ENCODE data around the gene UGGT2. TPM values are rescaled to one million over a fixed set of nuclear protein-coding genes. Genes with fewer than 3 reads are reported as not detected.
A peak's percentile ranks its signal among the peaks of the same experiment; 100 is the strongest.

Gene UGGT2
- total RNA-seq, 3 donors from 2014 or later (not counting 1 experiment from before 2014, with no cell fraction given): 0.63 to 1.4 (median 1.3) TPM

DNA sequence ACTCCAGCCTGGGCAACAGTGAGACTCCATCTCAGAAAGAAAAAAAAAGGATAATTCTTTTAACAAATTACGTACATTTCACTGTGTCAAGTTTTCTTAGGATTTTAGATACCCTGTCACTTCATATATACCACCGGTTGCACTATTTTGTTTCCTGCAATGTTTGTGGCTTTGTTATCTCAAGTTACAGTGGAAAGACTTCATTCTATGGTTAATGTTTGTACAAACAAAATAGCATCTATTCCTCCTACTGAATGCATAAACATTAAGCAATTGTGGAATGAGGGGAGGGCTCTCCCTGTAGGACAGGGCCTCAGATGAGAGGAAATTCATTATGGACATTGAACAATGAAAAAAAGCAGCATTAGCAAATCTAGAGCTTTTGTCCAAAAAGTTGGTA, 256.2 kb downstream of the UGGT2 start:
- Histone ChIP-seq H3K27ac (ENCODE audit: low read length) (no peak overlapping the region), H3K4me1 (ENCODE audit: control insufficient read depth, insufficient read depth, low read length) (no peaks in the 10 kb centered on the region), H3K27me3 (ENCODE audit: control insufficient read depth, insufficient read depth, low read length) (no peaks in the 10 kb centered on the region), H3K9me3 (ENCODE audit: control insufficient read depth, insufficient read depth, low read length) (no peaks in the 10 kb centered on the region), H3K4me3 (ENCODE audit: low read length) (no peak overlapping the region), H3K36me3 (ENCODE audit: control insufficient read depth, insufficient read depth, low read length) (peaks cover 17% of the 10 kb centered on the region)
- intact Hi-C loops (cut with micrococcal nuclease): loop anchor here (10.0 kb wide), 1 partner anchor 122 kb away; the partner anchor contains the start of gene DNAJC3
- Mint-ChIP-seq H3K36me3 (no peaks in the 10 kb centered on the region), H3K9me3 (no peaks in the 10 kb centered on the region), H3K4me3 (no peak overlapping the region), H3K27me3 (ENCODE audit: low read depth in 2 of 2) (no peaks in the 10 kb centered on the region), H3K27ac (no peak overlapping the region), H3K4me1 (peaks cover 0 to 4% of the 10 kb centered on the region in 2 donors)
- ATAC-seq: no peak
- no peak for TF ChIP-seq CTCF (IDR thresholded peaks at IDR 0.05)
- no peak for DNase-seq
- no CpG with 5 or more reads among the region's 2 CpGs for WGBS (ENCODE audit: insufficient coverage)

- TF ChIP-seq CTCF (IDR thresholded peaks at IDR 0.05): no peak
- H3K4me3 ChIP-seq (ENCODE audit: low read length): no peak overlapping the region
- H3K4me3 Mint-ChIP-seq: no peak overlapping the region
- H3K27ac ChIP-seq (ENCODE audit: low read length): no peak overlapping the region
- no peaks in the 10 kb centered on the region for H3K4me1 ChIP-seq (ENCODE audit: control insufficient read depth, insufficient read depth, low read length)
- no peaks in the 10 kb centered on the region for H3K9me3 Mint-ChIP-seq
- H3K27me3 Mint-ChIP-seq (ENCODE audit: low read depth in 2 of 2): no peaks in the 10 kb centered on the region
- no peak for ATAC-seq
- no peaks in the 10 kb centered on the region for H3K9me3 ChIP-seq (ENCODE audit: control insufficient read depth, insufficient read depth, low read length)
- peaks cover 15% of the 10 kb centered on the region for H3K36me3 Mint-ChIP-seq
- H3K4me1 Mint-ChIP-seq: peaks cover 15 to 19% of the 10 kb centered on the region in 2 donors
- no peaks in the 10 kb centered on the region for H3K27me3 ChIP-seq (ENCODE audit: control insufficient read depth, insufficient read depth, low read length)
- peak overlapping the region in 1 of 2 donors; percentile 30 for H3K27ac Mint-ChIP-seq
- no peak for DNase-seq
- WGBS (ENCODE audit: insufficient coverage): 92% methylated on average over 2 of the region's 3 CpGs
- intact Hi-C loops (cut with micrococcal nuclease): loop anchor here (10.0 kb wide), 1 partner anchor 119 kb away; the partner anchor contains the start of gene DNAJC3
- H3K36me3 ChIP-seq (ENCODE audit: control insufficient read depth, insufficient read depth, low read length): peaks cover 32% of the 10 kb centered on the region
These were observed 259.4 kb downstream of the UGGT2 start for GRCh38 chr13:95793781-95794180.

GRCh38 chr13:95793018-95793555, 260.1 kb downstream of the UGGT2 start:
- no peaks in the 10 kb centered on the region for H3K27me3 ChIP-seq (ENCODE audit: control insufficient read depth, insufficient read depth, low read length)
- ATAC-seq (no peak), DNase-seq (no peak)
- H3K9me3 ChIP-seq (ENCODE audit: control insufficient read depth, insufficient read depth, low read length): no peaks in the 10 kb centered on the region
- no peak overlapping the region for H3K27ac ChIP-seq (ENCODE audit: low read length)
- peaks cover 39% of the 10 kb centered on the region for H3K36me3 ChIP-seq (ENCODE audit: control insufficient read depth, insufficient read depth, low read length)
- H3K4me1 ChIP-seq (ENCODE audit: control insufficient read depth, insufficient read depth, low read length): no peaks in the 10 kb centered on the region
- H3K4me3 ChIP-seq (ENCODE audit: low read length): no peak overlapping the region
- no peak for TF ChIP-seq CTCF (IDR thresholded peaks at IDR 0.05)
- Mint-ChIP-seq H3K4me3 (no peak overlapping the region), H3K9me3 (no peaks in the 10 kb centered on the region), H3K27me3 (ENCODE audit: low read depth in 2 of 2) (no peaks in the 10 kb centered on the region), H3K36me3 (peaks cover 20% of the 10 kb centered on the region), H3K27ac (no peak overlapping the region), H3K4me1 (peaks cover 15 to 19% of the 10 kb centered on the region in 2 donors)
- WGBS (ENCODE audit: insufficient coverage): 86% methylated on average over 3 of the region's 3 CpGs
- intact Hi-C loops (cut with micrococcal nuclease): loop anchor here (10.0 kb wide), 1 partner anchor 118 kb away; the partner anchor contains the start of gene DNAJC3
